ENCODE data around the gene RGS14.
A peak's percentile ranks its signal among the peaks of the same experiment; 100 is the strongest.

Gene RGS14, protein sequence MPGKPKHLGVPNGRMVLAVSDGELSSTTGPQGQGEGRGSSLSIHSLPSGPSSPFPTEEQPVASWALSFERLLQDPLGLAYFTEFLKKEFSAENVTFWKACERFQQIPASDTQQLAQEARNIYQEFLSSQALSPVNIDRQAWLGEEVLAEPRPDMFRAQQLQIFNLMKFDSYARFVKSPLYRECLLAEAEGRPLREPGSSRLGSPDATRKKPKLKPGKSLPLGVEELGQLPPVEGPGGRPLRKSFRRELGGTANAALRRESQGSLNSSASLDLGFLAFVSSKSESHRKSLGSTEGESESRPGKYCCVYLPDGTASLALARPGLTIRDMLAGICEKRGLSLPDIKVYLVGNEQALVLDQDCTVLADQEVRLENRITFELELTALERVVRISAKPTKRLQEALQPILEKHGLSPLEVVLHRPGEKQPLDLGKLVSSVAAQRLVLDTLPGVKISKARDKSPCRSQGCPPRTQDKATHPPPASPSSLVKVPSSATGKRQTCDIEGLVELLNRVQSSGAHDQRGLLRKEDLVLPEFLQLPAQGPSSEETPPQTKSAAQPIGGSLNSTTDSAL

DNA sequence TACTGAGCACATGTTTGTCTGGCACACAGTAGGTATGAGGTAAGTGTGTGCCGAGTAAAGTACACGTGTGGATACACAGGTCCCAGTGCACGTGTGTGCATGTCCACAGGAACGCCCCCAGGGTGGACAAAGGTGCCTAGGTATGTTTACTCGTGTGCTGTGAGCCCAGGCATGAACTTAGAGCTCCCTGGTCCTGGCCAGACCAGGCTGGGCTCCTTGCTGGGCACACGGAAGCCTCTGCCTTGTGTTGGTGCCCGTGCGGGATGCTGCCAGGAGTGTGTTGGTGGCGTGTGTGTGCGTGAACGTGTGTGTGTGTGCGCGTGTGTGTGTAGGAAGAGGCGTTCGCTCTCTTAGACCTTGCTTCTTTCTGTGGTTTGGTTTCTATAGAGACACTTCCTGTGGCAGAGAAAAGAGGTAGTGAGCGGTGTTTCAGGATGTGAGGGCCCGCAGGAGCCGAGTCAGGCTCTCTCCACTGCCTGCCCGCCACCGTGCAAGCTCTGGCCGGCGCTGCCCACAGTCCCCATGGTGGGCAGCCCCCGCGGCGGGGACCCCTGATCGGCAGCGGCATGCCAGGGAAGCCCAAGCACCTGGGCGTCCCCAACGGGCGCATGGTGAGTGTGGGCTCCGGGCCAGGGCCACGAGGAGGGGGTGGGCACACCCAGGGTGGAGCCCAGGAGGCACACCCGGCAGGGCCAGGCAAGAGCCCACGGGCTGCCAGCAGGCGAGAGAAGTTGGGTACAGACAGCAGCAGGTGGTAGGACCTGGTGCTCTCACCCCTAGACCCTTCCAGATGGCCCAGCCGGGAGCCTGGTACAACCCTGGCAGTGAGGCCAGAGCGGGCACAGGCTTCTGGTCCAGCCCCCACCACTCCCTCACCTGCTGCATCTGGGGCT lies at the start of gene RGS14:
Gene RGS14, plus strand, starts transcription at position 466 of the 893 bp plus-strand sequence. Its CDS starts 101 bp downstream, at position 567.
- DNase-seq = peak; percentile 42

DNA sequence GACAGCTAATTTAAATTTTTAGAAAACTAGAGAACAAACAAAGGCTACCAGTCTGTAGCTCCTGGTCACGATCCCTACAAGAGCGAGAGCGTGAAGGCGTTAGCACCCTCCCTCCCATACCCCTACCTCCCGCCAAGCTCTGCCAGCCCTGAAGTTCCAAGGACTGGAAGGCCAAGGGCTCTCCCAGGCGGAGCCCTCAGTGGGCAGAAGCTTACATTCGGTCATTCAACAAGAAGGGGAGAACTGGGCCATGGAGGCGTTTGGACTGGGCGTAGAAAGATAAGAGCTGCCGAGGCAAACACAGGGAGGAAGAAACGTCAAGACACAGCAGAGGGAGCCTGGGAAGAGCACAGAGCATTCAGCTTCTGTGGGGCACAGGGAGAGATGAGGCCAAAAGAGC lies 49.0 kb upstream of the RGS14 start:
- no peak for DNase-seq

DNA sequence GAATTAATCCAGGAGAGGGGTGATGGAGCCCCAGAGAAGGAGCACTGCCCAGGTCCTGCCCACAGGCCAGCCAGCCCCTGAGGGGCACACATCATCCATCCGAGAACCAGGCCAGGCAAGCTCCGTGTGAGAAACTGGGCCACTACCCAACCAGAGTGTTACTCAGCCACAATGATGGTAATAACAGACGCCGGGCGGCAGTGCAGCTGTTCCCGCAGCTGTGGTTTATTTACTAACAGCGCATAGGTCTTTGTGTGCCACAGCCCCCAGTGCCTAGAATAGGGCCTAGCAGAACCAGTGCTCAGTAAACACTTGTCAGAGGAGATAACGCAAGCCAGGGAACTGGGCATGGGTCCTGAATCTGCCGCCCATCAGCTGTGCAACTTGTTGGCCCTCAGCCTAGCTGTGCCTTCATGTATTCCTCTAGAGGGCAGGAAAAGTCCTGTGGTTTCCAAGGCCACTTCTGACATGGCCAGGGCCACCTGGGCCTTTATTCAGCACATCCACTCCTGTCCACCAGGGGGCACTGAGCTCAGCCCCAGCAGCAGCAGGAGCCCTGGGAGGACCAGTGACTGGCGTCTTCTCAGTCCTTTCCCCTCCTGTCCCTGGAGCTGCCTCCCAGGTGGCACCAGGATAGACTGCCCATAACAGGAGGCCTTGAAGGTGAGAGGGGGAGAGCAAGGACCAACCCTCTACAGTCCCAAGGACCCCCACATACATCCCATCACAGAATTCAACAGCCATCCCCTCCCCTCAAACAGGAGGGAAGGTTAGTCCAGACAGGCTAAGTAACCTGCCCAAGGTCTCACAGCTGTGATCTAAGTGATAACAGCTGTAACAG lies 48.2 kb upstream of the RGS14 start:
- DNase-seq = peak; percentile 59

DNA sequence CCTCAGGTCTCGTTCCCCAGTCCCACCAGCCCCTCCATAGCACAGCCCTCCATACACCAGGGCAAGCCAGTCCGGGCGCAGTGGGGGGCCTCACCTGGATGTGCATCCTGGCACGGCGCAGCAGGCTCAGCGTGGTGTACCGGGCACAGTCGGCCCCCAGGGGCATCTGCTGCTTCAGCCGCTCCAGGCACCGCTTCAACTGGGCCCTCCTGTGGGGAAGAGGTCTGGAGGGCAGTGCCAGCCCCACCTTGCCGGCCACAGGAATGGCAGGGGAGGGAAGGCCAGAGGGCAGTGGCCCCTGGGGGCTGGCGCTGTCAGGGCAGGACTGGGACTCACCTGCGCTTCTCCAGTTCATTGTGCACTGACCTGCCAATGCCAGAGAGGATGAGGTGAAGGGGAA lies 47.4 kb upstream of the RGS14 start:
- no peak for DNase-seq

DNA sequence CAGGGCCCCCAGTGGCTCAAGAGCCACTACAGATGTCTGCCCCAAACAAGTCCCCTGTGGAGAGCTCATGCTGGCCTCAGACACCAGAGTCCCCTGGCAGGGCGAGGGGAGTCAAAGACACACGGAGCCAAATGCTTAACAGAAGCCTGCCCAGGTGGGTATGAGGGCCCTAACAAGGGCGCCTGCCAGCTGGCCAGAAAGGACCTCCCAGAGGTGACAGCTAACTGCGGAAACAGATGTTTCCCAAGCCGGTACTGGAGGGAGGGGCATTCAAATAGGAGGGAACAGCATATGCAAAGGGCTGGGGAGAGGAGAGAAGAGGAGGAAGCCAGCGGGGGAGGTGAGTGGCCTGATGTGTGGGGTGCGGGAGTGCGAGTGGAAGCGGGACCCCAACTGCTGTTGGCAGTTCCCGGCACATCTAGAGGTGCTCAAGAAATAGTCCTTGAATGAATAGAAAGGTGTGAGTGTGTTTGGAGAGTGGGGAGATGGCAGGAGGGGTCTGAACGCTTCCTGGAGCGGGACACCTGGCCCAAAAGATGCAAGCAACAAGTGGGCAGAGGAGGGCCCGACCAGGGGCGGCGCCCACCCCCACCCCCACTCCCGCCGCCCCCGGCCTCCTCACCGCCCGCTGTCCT lies 46.9 kb upstream of the RGS14 start:
- no peak for DNase-seq

DNA sequence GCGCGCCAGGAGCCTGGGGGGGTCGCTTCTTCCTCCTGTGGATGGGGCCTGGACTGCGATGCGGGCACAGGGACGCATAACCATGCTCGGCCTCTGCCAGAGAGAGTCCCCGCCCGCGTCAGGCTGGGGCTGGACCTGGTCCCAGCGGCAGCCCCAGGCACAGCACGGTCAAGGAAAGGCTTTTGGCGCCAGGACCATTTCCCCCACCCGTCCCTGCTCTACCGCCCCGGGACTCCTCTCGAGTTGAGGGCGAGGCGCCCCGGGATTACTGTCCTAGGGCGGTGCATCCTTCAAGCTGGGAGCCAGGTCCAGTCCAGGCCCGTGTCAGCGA lies 46.4 kb upstream of the RGS14 start:
- DNase-seq = no peak

DNA sequence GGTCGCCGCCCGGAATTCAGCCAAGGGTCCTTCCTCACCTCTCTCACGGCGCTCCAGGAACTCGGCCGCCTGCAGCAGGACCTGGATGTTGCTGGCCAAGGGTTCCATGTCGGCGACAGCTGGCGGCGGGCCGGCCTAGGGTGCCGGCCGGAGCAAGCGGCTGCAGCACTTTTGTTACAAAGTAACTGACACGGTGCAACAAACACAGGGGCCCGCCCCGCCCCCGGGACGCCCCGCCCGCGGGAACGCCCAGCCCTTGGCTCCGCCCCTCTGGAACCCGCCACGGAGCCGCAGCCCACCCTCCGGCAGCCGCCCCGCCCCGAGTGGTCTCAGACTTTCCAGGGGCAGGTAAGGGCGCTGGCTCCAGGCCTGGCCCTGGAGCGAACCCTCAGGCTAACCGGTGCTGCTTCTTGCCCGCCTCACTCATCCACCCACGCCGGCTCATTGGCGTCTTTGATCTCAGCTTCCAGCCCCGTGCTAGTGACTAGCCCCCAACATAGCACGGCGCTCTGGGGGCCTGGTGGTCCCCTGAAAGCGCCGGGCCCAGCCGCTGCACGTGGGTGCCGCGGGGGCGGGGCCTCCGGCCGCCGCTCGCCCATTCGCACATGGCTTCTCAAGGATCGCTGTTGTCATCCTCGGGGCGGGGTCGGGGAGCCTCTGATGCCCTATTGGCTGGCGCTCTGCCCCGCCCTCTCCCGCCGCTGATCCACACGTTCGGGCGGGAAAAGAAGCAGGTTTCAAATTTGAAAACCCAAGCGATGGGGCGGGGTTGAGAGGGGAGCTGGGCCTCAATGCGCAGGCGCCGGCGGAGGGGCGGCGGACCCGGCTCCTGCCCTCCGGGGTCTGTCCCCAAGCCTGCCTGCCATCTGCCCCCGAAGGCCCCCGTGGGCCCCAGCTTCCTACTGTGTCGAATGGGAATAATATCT lies 45.7 kb upstream of the RGS14 start, which contains the start of gene MXD3:
Gene MXD3, minus strand, starts transcription at position 176 of the 926 bp plus-strand sequence. Its CDS starts 68 bp downstream, at position 108.
- DNase-seq = peak; percentile 91

DNA sequence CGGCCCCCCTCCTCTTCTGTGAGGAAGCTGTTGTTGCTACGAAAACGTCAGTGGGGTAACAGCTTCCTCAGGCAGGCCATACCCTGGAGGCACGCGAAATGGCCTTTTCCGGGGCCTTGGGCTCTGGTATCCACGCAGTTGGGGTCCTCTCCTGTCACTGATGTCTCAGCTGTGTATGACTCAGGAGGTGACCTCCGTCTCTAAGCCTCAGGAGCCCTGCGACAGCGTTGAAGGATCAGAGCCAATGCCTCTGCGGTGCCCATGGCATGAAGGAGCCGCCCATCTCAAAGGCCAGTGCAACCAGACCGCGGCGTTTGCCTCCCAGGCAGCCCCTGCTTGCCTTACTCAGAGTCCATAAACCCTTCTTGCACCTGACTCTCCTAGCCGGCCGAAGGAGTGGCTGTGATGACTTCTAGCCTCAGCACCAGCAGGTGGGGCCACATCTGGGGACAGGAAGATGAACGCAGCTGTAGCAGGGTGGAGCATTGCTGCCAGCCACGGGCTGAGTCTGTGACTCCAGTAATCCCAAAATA lies 45.0 kb upstream of the RGS14 start:
- no peak for DNase-seq

DNA sequence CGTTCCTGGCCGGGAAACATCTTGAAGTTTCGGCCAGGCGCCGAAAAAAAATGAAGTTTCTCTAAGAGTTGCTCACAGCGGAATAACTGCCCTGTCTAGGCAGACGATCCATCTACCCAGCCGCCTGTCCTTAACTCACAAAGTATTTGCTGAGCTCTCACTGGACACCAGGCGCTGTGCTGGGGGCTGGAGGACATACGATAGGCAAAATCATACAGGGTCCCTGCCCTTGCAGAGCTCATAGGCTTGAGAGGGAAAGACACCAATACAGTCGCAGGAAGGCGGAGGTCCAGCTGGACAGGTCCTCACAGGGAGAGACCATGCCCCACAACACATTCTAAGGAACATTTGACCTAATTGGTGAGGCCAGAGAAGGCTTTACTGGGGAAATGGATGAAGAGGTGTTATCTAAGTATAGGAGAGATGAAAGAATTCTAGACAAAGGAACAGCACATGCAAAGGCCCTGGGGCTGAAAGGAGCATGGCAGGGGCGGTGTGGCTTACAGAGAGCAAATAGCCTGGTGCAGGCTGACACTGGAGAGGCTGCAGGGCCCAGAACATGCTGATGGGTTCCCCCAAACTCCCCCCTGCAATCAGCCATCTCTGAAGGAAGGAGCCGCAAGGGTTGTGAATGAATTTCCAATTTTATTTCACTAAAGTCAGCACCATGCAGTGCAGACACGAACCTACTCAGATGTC lies 44.0 kb upstream of the RGS14 start:
- no peak for DNase-seq

DNA sequence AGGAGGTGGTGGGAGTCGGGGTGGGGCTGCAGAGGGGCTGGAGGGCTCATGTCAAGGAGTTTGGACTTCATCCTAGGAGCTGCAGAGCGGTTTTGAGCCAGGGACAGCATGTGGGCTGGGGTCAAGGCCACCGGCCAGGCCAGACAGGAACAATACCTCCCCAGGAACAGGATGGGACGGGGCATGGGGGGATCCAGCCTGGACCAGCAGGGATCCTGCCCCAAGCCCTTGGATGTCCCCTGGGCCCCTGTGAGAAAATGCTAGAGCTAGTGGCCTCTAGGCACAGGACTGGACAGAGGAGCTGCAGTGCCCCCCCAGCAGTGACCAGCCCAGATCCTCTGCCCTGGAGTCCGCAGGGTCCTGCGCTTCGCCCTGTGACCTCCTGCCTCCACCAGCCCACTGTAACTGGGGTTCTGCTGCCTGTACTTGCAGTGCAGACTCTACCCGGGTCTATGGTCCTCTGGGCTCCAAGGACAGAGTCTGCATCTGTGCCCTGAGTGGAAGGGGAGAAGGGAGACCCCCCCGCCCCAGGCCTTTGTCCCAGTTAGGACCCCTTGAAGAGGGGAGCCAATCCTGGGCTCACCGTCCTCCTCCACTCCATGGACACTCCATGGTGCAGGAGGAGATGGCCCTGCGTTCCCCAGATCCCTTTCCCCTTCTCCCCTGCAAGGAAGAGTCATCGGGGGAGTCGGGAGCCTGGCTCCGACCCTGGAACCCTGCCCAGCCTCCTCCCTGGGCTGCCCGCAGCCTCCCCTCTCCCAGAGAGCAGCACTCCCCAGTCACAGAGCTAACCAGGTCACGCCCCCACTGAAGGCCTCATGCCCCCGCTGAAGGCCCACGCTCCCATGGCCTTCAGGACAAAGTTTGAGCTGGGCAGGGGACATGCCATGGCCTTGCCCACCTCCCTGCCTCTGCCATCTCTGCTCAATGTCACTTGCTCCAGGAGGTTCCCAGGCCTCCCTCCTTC lies 43.1 kb upstream of the RGS14 start:
- no peak for DNase-seq

DNA sequence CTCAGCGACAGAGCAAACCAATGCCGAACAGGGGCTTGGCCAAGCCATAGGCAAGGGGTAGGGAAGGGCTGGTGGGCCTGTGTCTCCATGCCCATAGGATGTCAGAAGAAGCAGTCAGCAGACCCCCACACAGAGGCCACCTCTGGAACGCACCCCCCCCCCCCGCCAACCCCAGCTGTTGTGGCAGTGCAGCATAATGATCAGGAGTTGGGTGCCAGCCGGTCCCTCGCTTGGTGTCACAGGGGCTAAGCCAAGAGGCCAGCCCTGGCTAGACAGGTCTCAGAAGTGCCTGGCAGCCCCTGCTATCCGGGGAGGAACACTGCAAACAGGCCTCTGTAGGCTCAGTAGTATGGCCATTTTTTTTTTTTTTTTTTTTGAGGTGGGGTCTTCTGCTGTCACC lies 42.3 kb upstream of the RGS14 start:
- DNase-seq = no peak

DNA sequence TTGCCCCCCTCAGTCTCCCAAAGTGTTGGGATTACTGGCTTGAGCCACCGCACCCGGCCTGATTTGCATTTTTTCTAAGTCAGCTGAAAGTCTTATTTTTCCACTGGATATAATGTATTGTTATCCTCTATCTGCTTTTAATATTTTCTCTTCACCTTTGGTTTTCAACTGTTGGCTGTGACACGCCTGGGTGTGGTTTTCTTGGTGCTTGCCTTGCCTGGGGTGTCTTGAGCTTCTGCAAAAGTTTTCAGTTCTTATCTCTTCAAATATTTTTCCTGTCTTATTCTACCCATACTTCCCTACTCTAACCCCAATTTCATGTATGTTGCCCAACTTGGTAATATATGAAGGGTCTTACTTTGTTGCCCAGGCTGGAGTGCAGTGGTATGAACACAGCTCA lies 41.7 kb upstream of the RGS14 start:
- DNase-seq = no peak

DNA sequence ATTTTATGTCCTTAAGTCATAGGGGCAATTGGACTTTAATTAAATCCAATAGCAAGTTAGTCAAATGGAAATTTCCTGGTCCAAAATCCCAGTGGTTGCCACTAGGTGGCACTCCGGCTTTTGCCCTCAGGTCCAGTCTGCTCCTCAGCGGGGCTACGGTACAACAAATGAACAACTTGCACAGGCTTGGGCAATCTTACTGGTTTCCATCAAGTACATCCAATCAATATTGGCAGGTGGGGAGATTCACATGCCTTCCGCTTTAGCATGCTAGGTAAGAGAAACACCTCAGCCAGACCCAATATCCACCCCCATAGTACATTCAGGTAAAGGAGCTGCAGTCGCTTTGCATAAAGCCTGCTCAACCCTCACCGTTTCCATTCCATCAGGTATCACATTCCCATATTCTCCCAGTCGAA lies 39.8 kb upstream of the RGS14 start:
- DNase-seq = peak; percentile 65

DNA sequence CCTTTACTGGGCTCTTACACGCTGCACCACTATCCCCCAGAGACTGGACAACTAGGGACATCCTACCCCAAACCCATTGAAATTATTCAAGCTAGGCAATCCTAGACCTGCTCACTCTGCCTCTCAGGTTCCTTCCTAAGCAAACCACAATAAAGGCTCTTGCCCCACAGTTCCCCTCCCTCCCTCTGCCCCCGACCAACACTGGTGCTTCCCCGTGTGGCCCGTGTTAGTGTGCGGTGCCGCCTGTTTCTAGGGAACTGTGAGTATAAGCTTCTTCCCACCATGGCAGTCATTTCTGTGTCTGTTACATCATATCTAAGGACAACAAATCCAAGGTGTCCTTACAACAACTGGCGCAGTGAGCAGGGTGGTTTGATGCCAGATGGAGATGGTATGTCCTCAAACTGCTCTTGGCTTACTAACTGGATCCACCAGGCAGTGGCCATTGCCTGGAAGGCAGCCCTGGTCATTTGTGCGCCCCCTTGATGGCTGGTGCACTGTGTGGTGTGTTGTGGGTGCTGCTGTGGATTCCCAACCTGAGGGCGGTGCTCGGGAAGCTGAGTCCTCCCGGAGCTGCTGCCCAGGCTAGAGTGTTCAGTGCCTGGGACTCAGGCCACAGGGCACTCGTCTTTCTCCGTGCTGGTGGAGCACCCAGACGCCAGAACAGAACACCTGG lies 37.7 kb upstream of the RGS14 start:
- DNase-seq = no peak

DNA sequence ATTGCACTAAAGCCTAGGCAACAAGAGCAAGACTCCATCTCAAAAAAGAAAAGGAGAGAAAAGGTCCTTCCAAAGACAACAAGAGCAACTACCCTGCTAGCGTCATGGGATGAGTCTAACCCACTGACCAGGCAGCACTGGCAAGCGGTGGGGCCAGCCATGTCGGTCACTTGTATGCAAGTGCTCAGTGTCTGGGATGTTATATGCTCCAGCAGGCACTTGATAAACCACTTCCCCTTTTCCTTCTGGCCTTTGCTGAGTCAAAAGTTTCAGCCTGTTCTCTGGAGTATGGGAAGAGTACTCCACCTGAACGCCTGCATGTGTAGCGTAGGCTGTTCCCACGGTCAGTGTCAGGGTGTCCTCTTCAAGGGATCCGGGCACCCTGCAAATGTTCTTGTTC lies 36.8 kb upstream of the RGS14 start:
- no peak for DNase-seq

DNA sequence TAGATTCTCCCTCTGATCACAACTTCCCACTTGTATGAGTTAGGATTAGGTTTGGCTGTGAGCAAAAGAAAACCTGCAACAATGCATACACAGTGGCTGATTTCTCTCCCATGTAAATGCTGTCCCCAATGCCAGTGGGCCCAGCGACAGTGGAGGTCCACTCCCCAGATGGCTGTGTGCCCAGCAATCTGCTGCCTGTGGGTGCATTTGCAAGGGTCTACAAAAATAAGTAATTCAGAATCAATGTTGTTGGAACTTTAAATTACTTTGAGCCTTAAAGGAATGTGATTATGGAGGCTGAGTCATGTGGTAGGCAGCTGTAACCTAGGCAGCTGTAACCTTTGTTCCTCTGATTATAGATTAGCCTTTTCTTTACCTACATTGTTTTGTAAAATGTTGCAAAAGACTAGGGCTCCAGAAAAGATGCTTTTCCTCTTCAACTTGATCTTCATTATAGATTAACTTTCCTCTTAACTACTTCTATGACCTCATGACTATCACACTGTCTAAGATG lies 31.8 kb upstream of the RGS14 start:
- no peak for DNase-seq

DNA sequence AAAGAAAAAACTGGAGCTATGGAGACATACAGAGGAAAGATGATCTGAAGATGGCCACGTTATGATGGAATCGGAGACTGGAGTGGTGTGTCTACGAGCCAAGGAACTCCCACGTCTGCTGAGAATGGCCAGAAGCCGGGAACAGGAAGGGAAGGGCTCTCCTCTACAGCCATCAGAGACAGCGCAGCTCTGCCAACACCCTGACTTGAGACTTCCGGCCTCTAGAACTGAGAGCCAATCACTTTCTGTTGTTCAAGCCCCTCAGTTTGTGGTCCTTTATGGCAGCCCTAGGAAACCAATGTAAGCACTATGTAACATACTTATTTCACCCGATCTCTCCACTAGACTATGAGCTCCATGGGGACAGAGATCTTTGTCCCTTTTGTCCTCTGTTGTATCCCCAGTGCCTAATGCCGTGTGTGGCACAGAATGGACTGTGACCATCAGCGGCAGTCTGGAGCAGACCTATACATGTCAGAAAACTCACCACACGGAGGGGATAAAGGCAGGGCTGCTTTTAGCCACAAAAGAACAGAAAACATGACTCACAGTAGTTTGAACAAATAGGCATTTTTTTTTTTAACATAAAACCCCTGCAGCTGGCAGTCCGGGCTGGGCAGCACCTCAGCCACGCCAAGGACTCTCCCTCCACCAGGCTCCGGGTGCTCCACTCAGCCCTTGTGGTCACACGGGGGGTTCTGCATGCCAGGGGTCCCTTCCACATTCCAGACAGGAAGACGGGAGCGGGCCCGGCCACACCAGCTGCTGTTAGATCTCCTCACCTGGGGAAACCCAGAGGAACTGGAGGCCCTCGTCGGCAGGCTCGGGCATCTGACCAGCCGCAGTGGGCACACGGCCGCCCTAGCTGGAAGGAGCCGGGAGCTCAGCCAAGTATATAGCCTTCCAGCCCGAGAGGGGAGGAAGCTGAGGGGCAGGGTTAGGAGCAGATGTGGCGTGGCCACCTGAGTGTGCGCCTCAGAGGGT lies 29.9 kb upstream of the RGS14 start:
- DNase-seq = no peak
